Measurements from ENCODE around the gene HECTD1.

- no peak for TF ChIP-seq CTCF (IDR thresholded peaks at IDR 0.05)
- TF ChIP-seq EZH2 (IDR thresholded peaks at IDR 0.05): no peak
- TF ChIP-seq EZH2phosphoT487 (IDR thresholded peaks at IDR 0.05): no peak
Measured at GRCh38 chr14:31188744-31189143, 18.8 kb downstream of the HECTD1 start.

Data from neural progenitor cell (in vitro differentiated cells).